ENCODE results near the gene M6PR.

- TF ChIP-seq YY1 (IDR thresholded peaks at IDR 0.05; ENCODE audit: insufficient read depth, insufficient replicate concordance, low read depth, low read length) (no peak), SNAPC2 (CRISPR knock-in tag; IDR thresholded peaks at IDR 0.05) (no peak), RXRB (CRISPR knock-in tag; IDR thresholded peaks at IDR 0.05; ENCODE audit: borderline replicate concordance) (no peak), NR2F1 (CRISPR knock-in tag; IDR thresholded peaks at IDR 0.05) (no peak), ZNF260 (CRISPR knock-in tag; IDR thresholded peaks at IDR 0.05; ENCODE audit: borderline replicate concordance, low read depth) (no peak), EZH2 (conservative IDR thresholded peaks at IDR 0.05; ENCODE audit: low read depth, low read length) (no peak), GATAD1 (CRISPR knock-in tag; IDR thresholded peaks at IDR 0.05) (no peak)
- TF ChIP-seq, protein P1, sequence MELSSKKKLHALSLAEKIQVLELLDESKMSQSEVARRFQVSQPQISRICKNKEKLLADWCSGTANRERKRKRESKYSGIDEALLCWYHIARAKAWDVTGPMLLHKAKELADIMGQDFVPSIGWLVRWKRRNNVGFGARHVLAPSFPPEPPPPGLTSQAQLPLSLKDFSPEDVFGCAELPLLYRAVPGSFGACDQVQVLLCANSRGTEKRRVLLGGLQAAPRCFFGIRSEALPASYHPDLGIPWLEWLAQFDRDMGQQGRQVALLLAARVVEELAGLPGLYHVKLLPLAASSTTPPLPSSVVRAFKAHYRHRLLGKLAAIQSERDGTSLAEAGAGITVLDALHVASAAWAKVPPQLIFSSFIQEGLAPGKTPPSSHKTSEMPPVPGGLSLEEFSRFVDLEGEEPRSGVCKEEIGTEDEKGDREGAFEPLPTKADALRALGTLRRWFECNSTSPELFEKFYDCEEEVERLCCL (CRISPR knock-in tag; IDR thresholded peaks at IDR 0.05; ENCODE audit: borderline replicate concordance), result no peak
- TF ChIP-seq, protein P2, sequence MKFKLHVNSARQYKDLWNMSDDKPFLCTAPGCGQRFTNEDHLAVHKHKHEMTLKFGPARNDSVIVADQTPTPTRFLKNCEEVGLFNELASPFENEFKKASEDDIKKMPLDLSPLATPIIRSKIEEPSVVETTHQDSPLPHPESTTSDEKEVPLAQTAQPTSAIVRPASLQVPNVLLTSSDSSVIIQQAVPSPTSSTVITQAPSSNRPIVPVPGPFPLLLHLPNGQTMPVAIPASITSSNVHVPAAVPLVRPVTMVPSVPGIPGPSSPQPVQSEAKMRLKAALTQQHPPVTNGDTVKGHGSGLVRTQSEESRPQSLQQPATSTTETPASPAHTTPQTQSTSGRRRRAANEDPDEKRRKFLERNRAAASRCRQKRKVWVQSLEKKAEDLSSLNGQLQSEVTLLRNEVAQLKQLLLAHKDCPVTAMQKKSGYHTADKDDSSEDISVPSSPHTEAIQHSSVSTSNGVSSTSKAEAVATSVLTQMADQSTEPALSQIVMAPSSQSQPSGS (CRISPR knock-in tag; IDR thresholded peaks at IDR 0.05), result no peak
Measured at GRCh38 chr12:8947737-8948136, 1.7 kb downstream of the M6PR start.

All from HepG2 (cell line).